Testis (tissue), 3 donors: ENCODE measurements around the gene UGT1A8. TPM values are rescaled to one million over a fixed set of nuclear protein-coding genes. Genes with fewer than 3 reads are reported as not detected.

ENCODE experiments used
- DNase-seq: peaks from one replicate; pipeline ENCODE4 v3.0.0-alpha.2; 2019
- H3K27ac ChIP-seq, 2 donors: fragments of 200-600 bp; sonication (generic); one replicate each; pipeline ENCODE4 v1.5.1; 2019
- H3K27me3 ChIP-seq: fragments of 200-600 bp; sonication (generic); one replicate; pipeline ENCODE4 v1.5.1; 2019
- H3K36me3 ChIP-seq: fragments of 200-600 bp; sonication (generic); one replicate; pipeline ENCODE4 v1.5.1; 2017; ENCODE audit warnings: low read depth; ENCODE audit errors: missing control alignments
- H3K4me1 ChIP-seq: fragments of 200-600 bp; sonication (generic); one replicate; pipeline ENCODE4 v1.5.1; 2019
- H3K4me3 ChIP-seq, 2 donors: fragments of 200-600 bp; sonication (generic); one replicate each; pipeline ENCODE4 v1.5.1; 2017 to 2019
- H3K9me3 ChIP-seq: fragments of 200-600 bp; sonication (generic); one replicate; pipeline ENCODE4 v1.5.1; 2017
- POLR2A ChIP-seq: fragments of 450-650 bp; IDR thresholded peaks from one replicate; pipeline ENCODE4 v1.6.1; 2017; ENCODE audit warnings: antibody characterized with exemption, mild to moderate bottlenecking, moderate library complexity
- WGBS, 2 donors: methylation state at CpG; one replicate each; pipeline ENCODE4 v1.1.5; 2018; 5-methylcytosine and 5-hydroxymethylcytosine counted together
- intact Hi-C: fragments of 100-400 bp; cut with DNase I; formaldehyde crosslinking; loops from one replicate; pipeline ENCODE4 v1.15.1; 2023; ENCODE audit warnings: low total_unique reads
- polyA plus RNA-seq: library from polyadenylated mRNA; stranded (reverse); fragments of 350-450 nt; fragmentation: Illumina TruSeq; extraction: RNeasy Lipid Tissue Mini Kit (QIAGEN cat#74804); gene quantifications from one replicate; pipeline ENCODE4 v1.2.3, GENCODE V29; 2014; ENCODE audit warnings: low read depth, low replicate concordance; ENCODE audit not compliant: insufficient read depth
- total RNA-seq, 2 donors: library from RNA; depleted of rRNA; stranded (reverse); fragments of >200 nt; gene quantifications; one replicate each; pipeline ENCODE4 v1.2.3, GENCODE V29; 2016
- TF ChIP-seq, protein P1 (sequence below), 3 experiments: fragments of 450-650 bp in 2 of 3; fragments of 200-600 bp in 1 of 3; sonication (generic) in 1 of 3; IDR thresholded peaks; one replicate each; pipeline ENCODE4 v1.5.1; 2016 to 2019; ENCODE audit warnings: antibody characterized with exemption in 3 of 3, mild to moderate bottlenecking in 2 of 3, moderate library complexity in 1 of 3

The UGT1A8 gene
- total and polyA plus RNA-seq, 3 donors from 2014 or later = 0.19 TPM; not detected in 2

DNA sequence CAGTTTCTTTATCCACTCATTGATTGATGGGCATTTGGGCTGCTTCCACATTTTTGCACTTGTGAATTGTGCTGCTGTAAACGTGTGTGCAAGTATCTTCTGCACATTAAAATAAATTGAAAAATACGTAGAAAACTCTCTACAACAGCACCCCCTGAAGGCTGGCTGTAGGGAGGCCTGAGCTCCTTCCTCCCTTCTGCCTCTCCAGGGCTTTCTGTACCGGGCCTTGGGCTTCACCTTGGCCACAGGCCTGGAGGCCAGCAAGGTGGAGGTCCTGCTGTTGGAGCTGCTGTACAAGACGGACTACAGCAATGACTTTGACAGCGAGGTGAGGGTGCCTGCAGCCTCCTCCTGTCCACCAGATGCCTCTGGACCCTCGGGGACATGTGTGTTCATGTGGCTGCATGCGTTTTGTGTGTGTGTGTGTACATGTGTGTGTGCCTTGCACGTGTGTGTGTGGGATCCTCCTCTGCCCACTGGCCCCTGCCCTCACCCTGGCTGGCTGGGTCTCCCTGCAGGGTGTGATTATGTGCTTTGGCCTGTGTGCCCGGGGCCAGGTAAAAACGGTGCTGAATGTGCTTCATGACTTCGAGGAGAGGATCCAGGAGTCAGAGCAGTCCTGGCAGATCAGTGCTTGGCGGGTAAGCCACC lies 189.9 kb downstream of the UGT1A8 start:
- no peaks in the 10 kb centered on the region for H3K36me3 ChIP-seq
- no peaks in the 10 kb centered on the region for H3K27me3 ChIP-seq
- no peaks in the 10 kb centered on the region for H3K4me1 ChIP-seq
- no peak overlapping the region for H3K4me3 ChIP-seq
- peak; percentile 6 for DNase-seq
- TF ChIP-seq, protein P1, sequence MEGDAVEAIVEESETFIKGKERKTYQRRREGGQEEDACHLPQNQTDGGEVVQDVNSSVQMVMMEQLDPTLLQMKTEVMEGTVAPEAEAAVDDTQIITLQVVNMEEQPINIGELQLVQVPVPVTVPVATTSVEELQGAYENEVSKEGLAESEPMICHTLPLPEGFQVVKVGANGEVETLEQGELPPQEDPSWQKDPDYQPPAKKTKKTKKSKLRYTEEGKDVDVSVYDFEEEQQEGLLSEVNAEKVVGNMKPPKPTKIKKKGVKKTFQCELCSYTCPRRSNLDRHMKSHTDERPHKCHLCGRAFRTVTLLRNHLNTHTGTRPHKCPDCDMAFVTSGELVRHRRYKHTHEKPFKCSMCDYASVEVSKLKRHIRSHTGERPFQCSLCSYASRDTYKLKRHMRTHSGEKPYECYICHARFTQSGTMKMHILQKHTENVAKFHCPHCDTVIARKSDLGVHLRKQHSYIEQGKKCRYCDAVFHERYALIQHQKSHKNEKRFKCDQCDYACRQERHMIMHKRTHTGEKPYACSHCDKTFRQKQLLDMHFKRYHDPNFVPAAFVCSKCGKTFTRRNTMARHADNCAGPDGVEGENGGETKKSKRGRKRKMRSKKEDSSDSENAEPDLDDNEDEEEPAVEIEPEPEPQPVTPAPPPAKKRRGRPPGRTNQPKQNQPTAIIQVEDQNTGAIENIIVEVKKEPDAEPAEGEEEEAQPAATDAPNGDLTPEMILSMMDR (IDR thresholded peaks at IDR 0.05) = no peak
- TF ChIP-seq POLR2A = no peak
- 78 to 85% methylated on average over 10 to 12 of the region's 12 CpGs for WGBS, 2 donors
- intact Hi-C loops = no loop called here
- no peaks in the 10 kb centered on the region for H3K9me3 ChIP-seq
- H3K27ac ChIP-seq = no peak overlapping the region

DNA sequence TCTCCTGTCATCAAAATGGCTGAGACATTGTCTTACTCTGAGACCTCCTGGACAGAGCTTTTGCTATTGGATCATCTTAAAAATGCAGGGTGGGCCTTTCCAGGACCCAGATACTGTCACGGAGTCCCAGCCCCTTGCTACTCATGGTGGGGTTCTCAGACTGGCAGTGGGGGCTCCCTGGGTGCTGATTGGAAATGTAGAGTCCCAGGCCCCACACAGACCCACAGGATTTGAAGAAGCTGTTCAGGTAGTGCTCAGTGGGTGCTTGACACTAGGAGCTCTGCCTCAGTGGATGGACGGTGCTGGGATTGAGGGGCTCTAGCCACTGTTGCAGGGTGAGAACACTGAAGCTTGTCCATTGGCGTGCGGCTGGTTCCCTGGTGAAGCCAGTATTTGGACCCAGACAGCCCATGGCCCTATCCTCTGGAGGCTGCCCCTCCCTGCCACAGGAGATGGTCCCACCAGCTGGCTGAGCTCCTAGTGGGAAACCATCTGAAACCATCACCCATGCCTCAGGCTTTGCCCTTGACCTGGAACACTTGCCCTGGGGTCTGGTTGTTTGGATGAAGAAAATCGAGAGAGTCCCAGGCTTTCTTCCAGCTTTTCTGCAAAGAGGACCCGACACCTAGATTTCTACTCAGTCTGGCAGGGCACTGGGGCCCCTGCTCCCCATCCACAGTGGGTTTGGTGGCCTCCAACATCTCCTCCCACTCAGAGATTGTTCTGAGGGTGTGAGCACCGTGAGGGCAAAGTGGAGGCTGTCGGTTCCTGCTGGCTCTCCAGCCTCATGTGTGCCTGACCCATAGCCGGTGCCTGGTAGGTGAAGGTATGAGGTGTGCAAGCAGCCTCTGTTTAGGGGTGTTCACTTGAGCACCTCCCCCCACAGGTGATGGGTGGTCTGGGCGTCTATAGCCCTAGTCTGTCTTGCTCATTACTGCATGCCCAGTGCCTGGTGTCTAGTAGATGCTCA lies 190.8 kb downstream of the UGT1A8 start:
- Histone ChIP-seq H3K27me3 (no peaks in the 10 kb centered on the region), H3K4me1 (no peaks in the 10 kb centered on the region), H3K27ac (no peak overlapping the region), H3K4me3 (no peak overlapping the region), H3K36me3 (no peaks in the 10 kb centered on the region), H3K9me3 (no peaks in the 10 kb centered on the region)
- intact Hi-C loops = no loop called here
- DNase-seq = peak; percentile 6
- 66 to 78% methylated on average over 3 to 10 of the region's 10 CpGs for WGBS, 2 donors
- TF ChIP-seq, protein P1 (IDR thresholded peaks at IDR 0.05) = no peak
- TF ChIP-seq POLR2A = no peak

- WGBS, 2 donors = 83 to 84% methylated on average over 4 to 6 of the region's 6 CpGs
Measured at GRCh38 chr2:233810385-233810784, 193.0 kb downstream of the UGT1A8 start.

DNA sequence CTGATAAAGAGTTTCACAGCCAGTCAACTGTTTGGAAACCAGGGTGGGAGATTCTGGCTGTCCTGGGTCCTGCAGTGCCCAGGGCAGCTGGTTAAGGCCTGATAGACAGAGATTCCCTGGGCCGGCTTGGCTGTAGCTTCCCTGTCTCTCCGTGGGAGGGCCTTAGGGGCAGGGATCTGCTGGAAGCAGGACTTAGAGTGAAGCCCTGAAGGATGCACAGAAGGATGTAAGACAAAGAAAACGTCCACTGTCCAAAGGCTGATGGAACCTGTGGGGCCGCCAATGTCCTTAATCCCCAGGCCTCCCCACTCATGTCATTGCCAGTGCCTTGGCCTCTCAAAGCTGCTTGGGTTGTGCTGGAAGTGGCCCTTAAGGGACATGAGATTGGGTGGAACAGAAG lies 193.7 kb downstream of the UGT1A8 start:
- TF ChIP-seq, protein P1 (IDR thresholded peaks at IDR 0.05) = no peak
- no peak for TF ChIP-seq POLR2A
- Histone ChIP-seq H3K4me3 (no peak overlapping the region), H3K36me3 (no peaks in the 10 kb centered on the region), H3K27ac (no peak overlapping the region), H3K27me3 (no peaks in the 10 kb centered on the region), H3K4me1 (no peaks in the 10 kb centered on the region), H3K9me3 (no peaks in the 10 kb centered on the region)
- 74 to 76% methylated on average over 4 of the region's 4 CpGs for WGBS, 2 donors
- intact Hi-C loops = no loop called here
- DNase-seq = no peak

More at GRCh38 chr2:233810385-233810784, 193.0 kb downstream of the UGT1A8 start:
- Histone ChIP-seq H3K4me1 (no peaks in the 10 kb centered on the region), H3K27ac (no peak overlapping the region), H3K4me3 (no peak overlapping the region), H3K36me3 (no peaks in the 10 kb centered on the region), H3K9me3 (no peaks in the 10 kb centered on the region), H3K27me3 (no peaks in the 10 kb centered on the region)
- no peak for DNase-seq
- intact Hi-C loops = no loop called here
- no peak for TF ChIP-seq POLR2A
- TF ChIP-seq, protein P1 (IDR thresholded peaks at IDR 0.05) = no peak
